IMR-90 (cell line): ENCODE measurements around the gene PODXL. TPM values are rescaled to one million over a fixed set of nuclear protein-coding genes. Genes with fewer than 3 reads are reported as not detected.

Experiments used
- ATAC-seq: fragments of 200-7000 bp; cut with Tn5 transposase; 2 replicates; pipeline ENCODE4 v1.9.1; 2020; ENCODE audit warnings: low read depth, mild to moderate bottlenecking, moderate library complexity
- BruUV-seq: library from RNA; stranded (reverse); fragments of 400-500 nt; replicated peaks from 2 replicates; lab custom pipeline; 2021; lab: Mats Ljungman, UMichigan
- CTCF ChIA-PET: fragments of 300-600 bp; formaldehyde crosslinking; extraction: SDS; loops from one replicate; lab custom pipeline; 2021; ENCODE audit warnings: antibody characterized with exemption; lab: Yijun Ruan, JAX
- POLR2A ChIA-PET: fragments of 300-600 bp; sonication (Branson Sonifier 250); formaldehyde crosslinking; loops from one replicate; lab custom pipeline; 2022; ENCODE audit warnings: antibody characterized with exemption; ENCODE audit not compliant: unreplicated experiment; lab: Charles Lee
- DNase-seq: peaks from one replicate; pipeline ENCODE4 v3.0.0; 2013
- H2AFZ ChIP-seq: replicated peaks from 2 replicates; pipeline ENCODE3; 2013; ENCODE audit warnings: low read length, mild to moderate bottlenecking; ENCODE audit not compliant: poor library complexity
- H2AK5ac ChIP-seq: 2 replicates; pipeline ENCODE4 v1.6.1; 2013; ENCODE audit warnings: low read depth, low read length, inconsistent platforms
- H2AK9ac ChIP-seq: replicated peaks from 2 replicates; pipeline ENCODE3; 2013; ENCODE audit warnings: mild to moderate bottlenecking, low read depth, low read length, moderate library complexity; ENCODE audit not compliant: poor library complexity
- H2BK120ac ChIP-seq: 2 replicates; pipeline ENCODE4 v1.6.1; 2013; ENCODE audit warnings: low read depth, low read length, inconsistent platforms
- H2BK15ac ChIP-seq: 3 replicates; pipeline ENCODE4 v1.6.1; 2013; ENCODE audit warnings: low read depth, low read length, inconsistent platforms
- H2BK20ac ChIP-seq: 2 replicates; pipeline ENCODE4 v1.6.1; 2013; ENCODE audit warnings: low read depth, mild to moderate bottlenecking, inconsistent platforms, low read length, moderate library complexity
- H2BK5ac ChIP-seq: 2 replicates; pipeline ENCODE4 v1.6.1; 2013; ENCODE audit warnings: mild to moderate bottlenecking, low read depth, low read length, inconsistent platforms; ENCODE audit not compliant: poor library complexity, severe bottlenecking
- H3K14ac ChIP-seq: replicated peaks from 2 replicates; pipeline ENCODE4 v1.6.1; 2013; ENCODE audit warnings: low read depth, low read length, inconsistent platforms
- H3K18ac ChIP-seq: 2 replicates; pipeline ENCODE4 v1.6.1; 2013; ENCODE audit warnings: low read depth, low read length, control low read depth
- H3K23ac ChIP-seq: 2 replicates; pipeline ENCODE4 v1.6.1; 2013; ENCODE audit warnings: low read depth, low read length, inconsistent platforms
- H3K27ac ChIP-seq: 2 replicates; pipeline ENCODE4 v1.5.1; 2013; ENCODE audit warnings: mild to moderate bottlenecking, control low read depth, low read length; ENCODE audit not compliant: insufficient read depth
- H3K27me3 ChIP-seq: 2 replicates; pipeline ENCODE4 v1.6.1; 2013; ENCODE audit warnings: low read length; ENCODE audit not compliant: control insufficient read depth, insufficient read depth
- H3K36me3 ChIP-seq: 2 replicates; pipeline ENCODE4 v1.6.1; 2013; ENCODE audit warnings: low read length, mixed read lengths; ENCODE audit not compliant: control insufficient read depth, insufficient read depth
- H3K4ac ChIP-seq: 2 replicates; pipeline ENCODE4 v1.6.1; 2013; ENCODE audit warnings: low read depth, low read length, inconsistent platforms
- H3K4me1 ChIP-seq: 2 replicates; pipeline ENCODE4 v1.6.1; 2013; ENCODE audit warnings: low read length, mixed read lengths; ENCODE audit not compliant: control insufficient read depth, insufficient read depth
- H3K4me2 ChIP-seq: 2 replicates; pipeline ENCODE4 v1.6.1; 2013; ENCODE audit warnings: low read depth, mild to moderate bottlenecking, control low read depth, low read length, moderate library complexity
- H3K4me3 ChIP-seq: 2 replicates; pipeline ENCODE4 v1.5.1; 2013; ENCODE audit warnings: low read depth, mild to moderate bottlenecking, control low read depth, low read length, moderate library complexity; ENCODE audit not compliant: insufficient read depth
- H3K56ac ChIP-seq: 2 replicates; pipeline ENCODE4 v1.6.1; 2013; ENCODE audit warnings: low read length, inconsistent platforms; ENCODE audit not compliant: insufficient read depth; ENCODE audit errors: extremely low read depth
- H3K79me1 ChIP-seq, 2 experiments: 2 replicates each; pipeline ENCODE4 v1.6.1; 2013; ENCODE audit warnings: low read length in 2 of 2, inconsistent platforms in 1 of 2, low read depth in 1 of 2
- H3K9ac ChIP-seq: 2 replicates; pipeline ENCODE4 v1.6.1; 2013; ENCODE audit warnings: low read depth, low read length, control low read depth
- H3K9me1 ChIP-seq: 2 replicates; pipeline ENCODE4 v1.6.1; 2013; ENCODE audit warnings: low read length, inconsistent platforms; ENCODE audit not compliant: insufficient read depth
- H3K9me3 ChIP-seq: 2 replicates; pipeline ENCODE4 v1.6.1; 2013; ENCODE audit warnings: low read length; ENCODE audit not compliant: control insufficient read depth, insufficient read depth
- H4K20me1 ChIP-seq: 2 replicates; pipeline ENCODE4 v1.6.1; 2013; ENCODE audit warnings: low read length, inconsistent platforms; ENCODE audit not compliant: insufficient read depth
- H4K5ac ChIP-seq: 2 replicates; pipeline ENCODE4 v1.6.1; 2013; ENCODE audit warnings: mild to moderate bottlenecking, low read depth, low read length, control low read depth
- H4K8ac ChIP-seq, 2 experiments: 2 replicates each; pipeline ENCODE4 v1.6.1; 2013; ENCODE audit warnings: low read depth in 2 of 2, low read length in 2 of 2, control low read depth in 1 of 2, inconsistent platforms in 1 of 2
- H4K91ac ChIP-seq: 2 replicates; pipeline ENCODE4 v1.6.1; 2013; ENCODE audit warnings: low read depth, low read length, inconsistent platforms; ENCODE audit not compliant: insufficient read depth
- MXI1 ChIP-seq: IDR thresholded peaks from 2 replicates; pipeline ENCODE4 v1.6.1; 2012; ENCODE audit warnings: low read depth, mild to moderate bottlenecking, low read length, moderate library complexity, borderline replicate concordance
- WGBS, 2 experiments: methylation state at CpG; one replicate each; pipeline versions ENCODE4 v1.1.5 to v1.1.7; 2013; ENCODE audit warnings: missing lambda C conversion rate in 2 of 2; ENCODE audit not compliant: insufficient read length in 1 of 2; ENCODE audit errors: extremely low coverage in 2 of 2; 5-methylcytosine and 5-hydroxymethylcytosine counted together
- dilution Hi-C: fragments of 300-500 bp; cut with HindIII; formaldehyde crosslinking; loops from one replicate; pipeline ENCODE4 v1.14.3; 2018; ENCODE audit warnings: low sequenced_read_pairs; ENCODE audit not compliant: unreplicated experiment
- in situ Hi-C: fragments of 300-500 bp; cut with MboI; formaldehyde crosslinking; loops from 3 replicates; pipeline ENCODE4 v1.14.3; 2019; ENCODE audit warnings: low sequenced_read_pairs, inconsistent platforms, mixed read lengths
- intact Hi-C: fragments of 100-400 bp; cut with micrococcal nuclease; formaldehyde crosslinking; loops from 2 replicates; pipeline ENCODE4 v1.10.0; 2022
- polyA plus RNA-seq, 3 experiments: library from polyadenylated mRNA; depleted of rRNA; stranded (reverse); fragments of >200 nt; gene quantifications; 2 replicates each; pipeline ENCODE4 v1.2.3, GENCODE V29; 2012; ENCODE audit warnings: low replicate concordance in 1 of 3
- total RNA-seq: library from RNA; depleted of rRNA; stranded (reverse); fragments of >200 nt; gene quantifications from 2 replicates; pipeline ENCODE4 v1.2.3, GENCODE V29; 2012

PODXL gene
- total and polyA plus RNA-seq, 2 of the 4 experiments (the other 2 are of a cell fraction): 1.3 to 3.8 TPM

DNA sequence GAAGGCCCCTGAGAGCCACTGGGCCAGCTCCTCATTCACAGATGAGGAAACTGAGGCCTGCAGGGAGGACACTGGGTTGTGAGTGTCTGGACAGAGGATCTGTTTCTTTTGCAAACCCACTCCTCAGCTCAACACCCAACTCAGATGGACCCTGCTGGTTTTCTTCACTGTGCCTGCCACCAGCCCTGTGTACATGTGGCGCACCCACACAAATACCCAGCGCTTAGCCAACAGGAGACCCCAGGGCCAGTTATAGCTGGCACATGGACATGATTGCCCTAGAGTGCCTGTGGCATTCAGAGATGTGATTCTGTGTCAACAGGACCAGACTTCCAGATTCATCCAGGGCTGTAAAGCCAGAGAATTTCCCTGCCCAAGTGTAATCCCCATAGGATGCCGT lies 12.4 kb downstream of the PODXL start:
- Histone ChIP-seq H2AK9ac (no peak overlapping the region), H3K56ac (no peak overlapping the region), H3K4me1 (no peaks in the 10 kb centered on the region; the same call in 1 of the 2 replicates), H2BK15ac (no peak overlapping the region), H3K18ac (no peak overlapping the region), H3K14ac (no peak overlapping the region), H4K91ac (no peak overlapping the region), H3K27ac (no peak overlapping the region), H4K5ac (no peak overlapping the region), H2BK120ac (no peak overlapping the region), H3K4ac (no peak overlapping the region), H3K79me1 (peaks cover under 1 to 35% of the 10 kb centered on the region in 2 experiments; a peak in 3 of 4 replicates), H3K9me1 (peaks cover 8% of the 10 kb centered on the region), H3K9ac (no peak overlapping the region), H3K23ac (no peak overlapping the region), H2BK20ac (no peak overlapping the region), H3K4me3 (no peak overlapping the region), H3K27me3 (no peaks in the 10 kb centered on the region), H2AK5ac (no peak overlapping the region), H2AFZ (no peak overlapping the region), H2BK5ac (no peak overlapping the region), H4K8ac (no peak overlapping the region), H3K36me3 (no peaks in the 10 kb centered on the region), H4K20me1 (no peaks in the 10 kb centered on the region), H3K4me2 (no peak overlapping the region), H3K9me3 (no peaks in the 10 kb centered on the region)
- dilution Hi-C loops (no loop called here), in situ Hi-C loops (loop anchor here (10.0 kb wide), 1 partner anchor 111 kb away; no protein-coding TSS in a partner anchor), intact Hi-C loops (no loop called here)
- no peak for DNase-seq
- CTCF ChIA-PET: interaction anchor here (1.1 kb wide), 1 partner anchor 15 kb away, joined by 3 read pairs; no protein-coding TSS in a partner anchor
- no peak for TF ChIP-seq MXI1
- ATAC-seq: no peak
- POLR2A ChIA-PET: no interaction called here
- BruUV-seq: no TSS peak
- WGBS, 2 experiments: 100% methylated on average over 1 of the region's 3 CpGs; no CpG with 5 or more reads in 1 of the 2 experiments
